GM12892 (cell line): ENCODE data around the gene KIAA1191.

ENCODE experiments used
- DNase-seq: peaks from one replicate; pipeline ENCODE4 v3.0.0; 2011; ENCODE audit not compliant: insufficient read length
- FAIRE-seq: peaks from 2 replicates; lab custom pipeline; 2011; peaks lifted over from hg19 to GRCh38; lab: Jason Lieb, UNC
- POLR2A ChIP-seq: IDR thresholded peaks from 2 replicates; pipeline ENCODE4 v1.6.1; 2011; ENCODE audit warnings: low read depth, low read length, control low read depth
- POLR2AphosphoS5 ChIP-seq: IDR thresholded peaks from 2 replicates; pipeline ENCODE4 v1.6.1; 2011; ENCODE audit warnings: low read depth, low read length, control low read depth
- TAF1 ChIP-seq: IDR thresholded peaks from 2 replicates; pipeline ENCODE4 v1.6.1; 2011; ENCODE audit warnings: low read depth, mild to moderate bottlenecking, control low read depth, low read length, borderline replicate concordance

Gene KIAA1191

DNA sequence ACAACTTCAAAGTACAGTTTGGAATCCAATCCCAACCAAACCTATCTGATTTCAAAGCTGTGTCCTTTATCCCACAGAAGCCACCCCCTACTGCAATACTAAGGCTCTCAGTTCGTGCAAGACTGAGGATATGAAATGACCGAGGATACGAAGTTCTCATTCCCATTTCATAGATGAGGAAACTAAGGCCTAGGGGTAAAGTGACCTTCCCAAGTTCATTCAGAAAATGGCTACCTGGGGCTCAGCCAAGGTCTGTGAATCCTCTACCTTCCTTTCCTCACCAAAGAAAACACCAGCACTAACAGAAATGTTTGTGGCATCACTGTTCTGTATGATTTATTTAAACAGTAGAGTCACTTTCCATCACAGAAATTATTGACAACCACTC lies 5.4 kb downstream of the KIAA1191 start:
- FAIRE-seq (no peak), DNase-seq (no peak)
- TF ChIP-seq POLR2A (no peak), TAF1 (no peak), POLR2AphosphoS5 (no peak)

DNA sequence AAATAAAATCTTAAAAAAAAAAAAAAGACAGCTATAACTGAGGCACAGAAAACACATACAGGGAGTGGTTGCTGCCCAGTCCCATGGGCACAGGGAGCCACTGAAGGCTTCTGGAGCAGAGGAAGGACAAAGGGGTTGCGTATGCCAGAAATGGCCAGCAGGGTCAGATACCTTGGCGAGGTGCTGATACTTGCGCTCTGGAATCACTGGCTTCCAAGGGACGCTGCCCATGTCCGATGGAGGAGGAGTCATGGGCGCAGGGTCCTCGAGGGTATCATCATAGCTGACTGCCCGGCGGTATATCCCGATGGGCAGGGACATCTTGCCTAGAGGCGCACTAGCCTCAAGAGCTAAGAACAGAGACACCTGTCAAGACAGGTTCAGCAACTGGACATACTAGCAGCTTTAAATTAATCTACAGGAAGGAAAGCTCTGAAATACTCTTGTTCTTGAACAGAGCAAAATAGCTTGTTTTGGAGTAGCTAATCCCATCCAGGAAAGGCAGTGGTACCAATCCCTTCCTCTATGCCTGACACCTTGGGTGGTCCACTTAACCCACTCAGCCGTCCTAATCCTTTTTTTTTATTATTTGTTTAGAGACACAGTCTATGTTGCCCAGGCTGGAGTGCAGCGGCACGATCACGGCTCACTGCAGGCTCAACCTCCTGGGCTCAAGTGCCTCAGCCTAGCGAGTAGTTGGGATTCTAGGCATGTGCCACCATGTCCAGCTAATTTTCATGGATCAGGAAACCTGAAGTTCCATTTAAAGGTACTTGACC lies 6.0 kb downstream of the KIAA1191 start:
- FAIRE-seq: no peak
- TF ChIP-seq TAF1 (no peak), POLR2A (no peak), POLR2AphosphoS5 (no peak)
- no peak for DNase-seq

DNA sequence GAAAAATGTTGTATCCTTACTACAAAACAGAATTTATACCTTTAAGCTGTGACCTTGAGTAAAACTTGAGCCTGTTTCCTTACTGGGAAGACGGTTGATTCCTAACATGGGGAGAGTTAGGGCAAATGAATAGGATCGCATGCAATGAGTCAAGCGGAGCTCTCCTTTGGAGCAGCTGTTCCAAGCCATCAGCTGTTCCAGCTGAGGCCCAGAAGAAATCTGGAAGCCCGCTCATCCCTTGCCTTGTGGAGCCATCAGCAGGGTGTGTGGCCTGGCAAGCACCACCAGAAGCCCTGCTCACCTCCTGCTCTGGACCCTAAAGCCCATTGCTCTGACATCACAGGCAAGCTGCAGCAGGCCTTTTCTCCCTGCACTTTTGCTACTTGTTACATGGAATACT lies 8.0 kb downstream of the KIAA1191 start:
- no peak for TF ChIP-seq POLR2A
- TF ChIP-seq TAF1: no peak
- no peak for TF ChIP-seq POLR2AphosphoS5
- DNase-seq (no peak), FAIRE-seq (no peak)

DNA sequence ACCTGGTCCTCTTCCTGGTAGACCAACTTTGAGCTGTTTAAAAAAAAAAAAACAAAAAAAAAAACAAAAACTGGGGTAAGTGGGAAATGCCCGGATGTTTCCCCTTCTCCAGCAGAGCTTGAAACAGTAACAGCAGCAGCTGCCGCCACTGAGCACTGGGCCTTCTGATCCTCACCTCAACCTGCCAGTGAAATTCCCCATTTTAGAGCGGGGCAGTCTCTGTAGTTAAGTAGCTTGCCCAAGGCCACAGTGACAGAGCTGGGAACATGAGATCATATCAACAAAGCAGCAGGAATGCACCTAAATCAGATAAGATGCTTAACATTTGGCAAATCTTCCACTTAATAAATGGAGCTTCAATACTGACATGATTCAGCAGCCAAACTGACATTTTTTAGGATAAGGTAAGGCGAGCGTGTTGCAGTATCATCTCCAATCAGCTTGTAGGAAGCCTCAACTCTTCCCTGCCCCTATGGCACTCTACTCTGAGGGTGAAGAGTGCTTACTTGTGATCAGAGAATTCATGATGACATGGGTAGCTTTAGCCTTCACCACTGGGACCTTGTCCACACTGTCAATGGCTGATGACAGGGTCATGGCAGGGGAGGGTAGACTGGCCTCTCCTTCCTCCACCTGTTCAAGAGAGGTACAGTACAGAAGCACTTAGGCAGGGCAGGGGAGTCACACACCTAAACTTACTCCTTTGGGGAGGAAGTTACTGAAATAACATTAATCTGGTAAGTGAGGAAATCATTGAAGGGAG lies 9.3 kb downstream of the KIAA1191 start:
- TF ChIP-seq POLR2AphosphoS5 (no peak), POLR2A (no peak), TAF1 (no peak)
- DNase-seq: no peak
- peak; percentile 76 for FAIRE-seq

DNA sequence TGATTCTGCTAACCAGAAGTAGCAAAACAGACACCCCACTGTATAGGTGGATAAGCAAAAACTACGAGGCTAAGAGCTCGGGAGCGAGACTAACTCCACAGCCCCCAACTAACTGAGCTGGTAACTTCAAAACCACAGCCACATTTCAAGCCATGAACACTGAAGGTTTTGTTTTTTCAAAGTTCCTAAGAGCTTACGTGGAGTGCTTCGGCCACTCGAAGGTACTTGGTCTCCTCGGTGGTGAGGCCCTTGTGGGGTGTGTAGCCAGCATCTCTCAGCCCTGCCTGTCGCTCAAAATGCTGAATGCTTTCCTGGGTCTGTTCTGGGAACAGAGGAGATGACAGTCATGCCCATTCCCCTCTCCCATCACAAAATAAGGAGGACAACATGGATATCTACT lies 11.1 kb downstream of the KIAA1191 start:
- FAIRE-seq (no peak), DNase-seq (no peak)
- no peak for TF ChIP-seq POLR2AphosphoS5
- no peak for TF ChIP-seq POLR2A
- no peak for TF ChIP-seq TAF1

DNA sequence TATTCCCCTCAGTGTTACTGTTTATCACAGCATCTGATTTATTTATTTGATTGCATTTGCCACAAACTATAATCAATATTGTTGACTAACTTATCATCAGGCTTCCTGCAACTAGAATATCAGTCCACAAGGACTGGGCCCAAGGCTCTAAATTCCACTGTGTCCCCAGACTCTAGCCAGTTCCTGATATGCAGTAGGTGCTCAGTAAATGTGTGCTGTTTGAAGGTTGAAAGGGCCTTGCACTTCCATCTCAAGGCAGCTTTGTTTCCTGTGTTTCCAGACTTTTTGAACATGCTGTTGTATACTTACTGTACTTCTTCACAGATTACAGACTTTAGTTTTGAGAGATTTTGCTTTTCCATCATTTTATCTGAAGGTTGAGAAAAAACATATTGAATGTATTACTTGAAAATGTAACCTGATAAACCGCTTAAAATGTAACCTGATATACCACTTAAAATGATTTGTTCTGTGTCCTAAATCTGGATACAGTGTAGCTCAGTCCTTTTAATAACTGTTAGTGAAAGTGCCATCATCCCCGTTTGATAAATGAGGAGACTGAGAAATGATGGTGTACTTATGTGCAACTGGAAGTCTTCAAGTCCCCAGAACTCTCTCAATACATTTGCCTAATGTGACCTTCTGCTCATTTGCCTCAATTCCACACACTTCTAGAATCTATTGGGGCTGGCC lies 18.7 kb downstream of the KIAA1191 start:
- FAIRE-seq (no peak), DNase-seq (no peak)
- no peak for TF ChIP-seq POLR2AphosphoS5
- no peak for TF ChIP-seq POLR2A
- no peak for TF ChIP-seq TAF1

DNA sequence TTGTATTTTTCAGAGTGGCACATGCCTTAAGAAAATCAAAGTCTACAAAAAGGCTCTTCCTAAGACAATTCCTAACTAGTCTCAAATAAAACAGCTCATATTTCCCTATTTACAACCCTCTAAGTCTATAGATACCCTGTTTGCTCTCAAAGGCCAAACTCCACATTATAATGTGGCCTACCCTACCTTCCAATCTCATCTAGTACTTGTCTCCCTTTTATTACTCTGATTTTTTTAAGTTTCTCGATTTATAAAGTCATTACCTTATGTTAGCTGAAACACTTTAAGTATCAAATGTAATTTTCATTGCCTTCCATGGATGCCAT lies 19.4 kb downstream of the KIAA1191 start:
- FAIRE-seq: no peak
- DNase-seq: no peak
- TF ChIP-seq POLR2AphosphoS5: no peak

DNA sequence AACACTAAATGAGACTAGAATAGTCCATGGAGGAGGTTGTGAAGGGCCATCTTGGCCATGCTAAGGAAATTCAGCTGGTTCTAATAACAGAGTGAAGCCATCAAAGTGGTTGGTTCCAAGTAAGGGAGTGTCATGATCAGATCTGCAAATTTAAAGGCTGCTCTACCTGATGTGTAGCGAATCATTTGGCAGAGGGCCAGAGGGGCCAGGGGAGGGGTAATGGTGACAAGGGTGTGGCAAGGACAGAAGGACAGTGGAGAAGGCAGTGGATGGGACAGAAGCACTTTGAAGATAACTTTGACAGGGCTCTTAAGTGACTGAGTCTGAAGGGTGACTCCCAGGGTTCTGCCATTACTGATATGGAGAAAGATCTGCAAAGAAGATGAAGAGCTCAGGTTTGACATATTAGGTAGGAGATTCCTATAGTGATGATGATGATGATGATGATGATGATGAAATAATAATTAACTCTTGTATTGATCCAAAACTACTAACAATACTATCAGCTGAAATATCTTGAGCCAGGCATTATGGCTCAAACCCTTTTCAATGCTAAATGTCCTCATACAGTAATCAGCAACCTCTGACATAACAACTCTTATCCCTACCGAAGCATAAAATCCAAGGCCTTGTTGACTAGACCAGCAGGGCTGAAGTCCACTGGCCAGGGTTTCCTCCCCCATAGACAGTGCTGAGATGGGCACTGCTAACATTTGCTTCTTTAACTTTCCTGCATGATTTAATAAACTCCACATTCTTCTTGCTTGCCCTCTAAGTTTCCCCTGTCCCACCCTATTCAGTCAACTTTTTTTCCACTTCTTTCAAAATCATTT lies 20.0 kb downstream of the KIAA1191 start:
- DNase-seq (no peak), FAIRE-seq (no peak)
- TF ChIP-seq POLR2A: no peak
- TF ChIP-seq TAF1: no peak
- no peak for TF ChIP-seq POLR2AphosphoS5

DNA sequence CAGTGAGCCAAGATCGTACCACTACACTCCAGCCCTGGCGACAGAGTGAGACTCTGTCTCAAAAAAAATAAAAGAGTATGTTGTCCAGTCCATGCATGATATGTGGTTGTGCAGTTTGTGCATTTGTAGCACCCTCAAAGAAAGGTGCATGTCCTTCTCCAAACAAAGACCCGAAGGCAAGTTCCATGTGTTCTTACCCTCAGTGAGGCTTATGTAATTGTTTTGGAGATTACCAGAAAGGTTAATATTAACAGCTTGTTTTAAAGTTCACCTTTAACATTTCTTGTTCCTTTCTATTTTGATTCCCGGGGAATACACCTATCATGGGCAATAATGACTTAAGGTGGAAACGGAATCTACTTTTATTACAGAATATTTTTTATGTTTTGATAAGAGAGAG lies 22.3 kb downstream of the KIAA1191 start:
- FAIRE-seq: no peak

DNA sequence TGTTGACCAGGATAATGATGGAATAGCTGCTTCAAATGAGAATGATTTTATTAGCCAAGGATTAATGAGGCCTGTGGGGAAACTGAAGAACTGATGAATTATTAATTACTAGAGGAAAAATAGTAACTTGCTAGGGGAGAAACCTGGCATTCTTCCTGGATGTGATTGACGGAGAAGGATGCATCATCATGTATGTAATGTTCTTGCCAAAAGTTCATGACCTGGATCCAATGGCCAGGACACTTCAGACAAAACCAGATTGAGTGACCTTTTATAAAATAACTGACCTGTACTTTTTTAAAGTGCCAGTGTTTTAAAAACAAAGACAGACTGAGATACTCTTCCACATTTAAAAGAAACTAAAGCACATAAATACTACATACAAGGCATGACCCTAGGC lies 23.7 kb downstream of the KIAA1191 start:
- TF ChIP-seq POLR2A (no peak), TAF1 (no peak), POLR2AphosphoS5 (no peak)
- DNase-seq: no peak
- no peak for FAIRE-seq

More for the DNA sequence above, 22.3 kb downstream of the KIAA1191 start:
- TF ChIP-seq TAF1 (no peak), POLR2AphosphoS5 (no peak), POLR2A (no peak)
- DNase-seq: no peak
